GM18951 (cell line): ENCODE measurements around the gene TRMU.

Source experiments
- POLR2A ChIP-seq: IDR thresholded peaks from 4 replicates; pipeline ENCODE4 v1.6.1; 2011; ENCODE audit warnings: mild to moderate bottlenecking; ENCODE audit not compliant: insufficient read length, insufficient read depth; ENCODE audit errors: extremely low read depth
- in situ Hi-C: fragments of 300-500 bp; cut with MboI; formaldehyde crosslinking; loops from one replicate; pipeline ENCODE4 v1.12.0; 2022; ENCODE audit warnings: low sequenced_read_pairs, mixed read lengths, inconsistent platforms; ENCODE audit not compliant: unreplicated experiment

Gene TRMU

DNA sequence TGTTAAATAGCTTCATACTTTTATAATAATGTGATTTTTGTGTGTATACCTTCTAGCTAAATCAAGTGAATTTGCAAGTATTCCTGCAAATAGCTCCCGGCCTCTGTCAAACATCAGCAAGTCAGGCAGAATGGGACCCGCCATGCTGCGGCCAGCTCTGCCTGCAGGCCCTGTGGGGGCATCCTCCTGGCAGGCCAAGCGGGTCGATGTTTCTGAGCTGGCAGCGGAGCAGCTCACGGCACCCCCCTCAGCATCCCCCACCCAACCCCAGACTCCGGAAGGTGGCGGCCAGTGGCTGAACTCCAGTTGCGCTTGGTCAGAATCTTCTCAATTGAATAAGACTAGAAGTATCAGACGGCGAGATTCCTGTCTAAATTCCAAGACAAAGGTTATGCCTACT, 19.5 kb upstream of the TRMU start:
- in situ Hi-C loops = no loop called here
- no peak for TF ChIP-seq POLR2A

DNA sequence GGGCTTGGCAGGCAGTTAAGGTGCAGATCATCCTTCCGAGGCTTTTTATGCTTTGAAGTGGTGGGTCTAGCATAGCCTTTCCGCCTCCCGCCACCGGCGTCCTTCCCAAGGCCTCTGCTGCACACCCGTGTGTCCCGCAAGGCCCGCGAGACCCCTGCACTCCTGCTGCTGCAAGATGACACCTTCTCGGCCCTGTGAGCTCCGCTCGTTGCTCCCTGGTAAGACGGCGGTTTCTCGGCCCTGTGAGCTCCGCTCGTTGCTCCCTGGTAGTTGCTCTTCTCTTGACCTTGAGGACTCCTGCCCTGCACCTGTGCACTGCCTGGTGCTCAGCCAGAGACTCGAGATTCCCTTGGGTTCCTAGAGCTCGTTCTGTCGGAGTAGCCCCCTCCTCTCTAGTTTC, 17.9 kb upstream of the TRMU start:
- in situ Hi-C loops = no loop called here
- TF ChIP-seq POLR2A = no peak

DNA sequence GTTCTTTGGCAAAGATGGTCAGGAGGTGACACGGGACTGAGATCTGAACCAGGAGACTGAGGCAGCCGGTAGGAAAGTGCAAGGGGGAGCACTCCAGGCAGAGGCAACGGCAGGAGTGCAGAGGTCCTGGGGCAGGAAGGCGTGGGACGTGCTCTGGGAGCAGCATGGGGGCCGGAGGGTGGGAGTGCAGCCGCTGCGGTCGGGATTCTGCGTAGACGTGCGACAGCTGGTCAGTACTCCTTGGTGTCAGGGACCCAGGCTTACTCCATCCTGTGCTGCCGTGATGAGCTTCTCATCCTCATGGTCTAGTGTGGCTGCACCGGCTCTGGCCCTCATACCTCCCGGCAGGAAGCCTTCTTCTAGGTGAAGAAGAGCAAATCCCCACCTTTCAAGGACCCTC, 16.9 kb upstream of the TRMU start:
- TF ChIP-seq POLR2A = no peak
- in situ Hi-C loops = no loop called here

DNA sequence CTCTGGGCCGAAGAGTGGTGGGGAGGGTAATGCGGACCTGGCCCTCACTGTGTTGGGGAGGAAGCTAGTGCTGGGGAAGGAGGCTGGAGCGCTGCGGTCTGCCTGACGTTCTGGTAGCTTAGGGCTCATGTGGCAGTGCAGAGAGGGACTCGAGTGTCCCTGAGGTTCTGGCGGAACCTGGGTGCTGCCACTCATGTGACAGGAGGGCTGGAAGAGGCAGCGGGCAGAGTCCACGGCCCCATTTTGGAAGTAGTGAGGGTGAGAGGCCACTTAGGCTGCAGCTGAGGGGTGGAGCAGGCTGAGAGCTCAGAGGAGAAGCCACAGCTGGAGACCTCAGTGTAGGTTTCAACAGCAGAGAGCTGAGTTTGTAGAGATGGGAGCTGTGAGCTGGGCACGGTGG, 16.2 kb upstream of the TRMU start:
- in situ Hi-C loops = no loop called here
- no peak for TF ChIP-seq POLR2A

DNA sequence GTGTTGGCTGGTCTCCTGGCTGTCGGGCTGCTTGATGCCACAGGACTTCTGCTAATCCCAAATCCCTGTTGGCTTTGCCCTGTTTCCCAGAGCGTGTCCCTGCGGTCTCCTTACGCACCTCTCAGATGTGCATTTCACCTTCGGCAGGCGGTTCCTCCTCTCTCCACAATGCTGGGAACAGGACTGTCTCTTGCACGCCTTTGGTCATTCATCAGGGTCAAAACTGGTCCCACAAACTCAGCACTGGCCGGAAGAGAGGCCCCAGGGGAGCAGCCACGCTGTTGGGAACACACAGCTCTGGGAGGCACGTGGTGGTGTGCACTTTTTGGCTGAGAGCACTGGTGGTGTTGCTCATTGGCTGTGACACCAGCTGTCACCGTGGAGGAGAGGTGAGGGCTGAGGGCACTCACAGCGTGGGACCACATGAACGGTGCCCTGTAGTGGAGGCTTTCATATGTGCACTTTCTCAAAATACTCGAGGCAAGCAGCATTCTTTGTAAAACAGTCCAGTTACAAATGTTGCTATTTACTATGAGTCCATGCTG, 15.3 kb upstream of the TRMU start:
- TF ChIP-seq POLR2A = no peak
- in situ Hi-C loops = no loop called here

DNA sequence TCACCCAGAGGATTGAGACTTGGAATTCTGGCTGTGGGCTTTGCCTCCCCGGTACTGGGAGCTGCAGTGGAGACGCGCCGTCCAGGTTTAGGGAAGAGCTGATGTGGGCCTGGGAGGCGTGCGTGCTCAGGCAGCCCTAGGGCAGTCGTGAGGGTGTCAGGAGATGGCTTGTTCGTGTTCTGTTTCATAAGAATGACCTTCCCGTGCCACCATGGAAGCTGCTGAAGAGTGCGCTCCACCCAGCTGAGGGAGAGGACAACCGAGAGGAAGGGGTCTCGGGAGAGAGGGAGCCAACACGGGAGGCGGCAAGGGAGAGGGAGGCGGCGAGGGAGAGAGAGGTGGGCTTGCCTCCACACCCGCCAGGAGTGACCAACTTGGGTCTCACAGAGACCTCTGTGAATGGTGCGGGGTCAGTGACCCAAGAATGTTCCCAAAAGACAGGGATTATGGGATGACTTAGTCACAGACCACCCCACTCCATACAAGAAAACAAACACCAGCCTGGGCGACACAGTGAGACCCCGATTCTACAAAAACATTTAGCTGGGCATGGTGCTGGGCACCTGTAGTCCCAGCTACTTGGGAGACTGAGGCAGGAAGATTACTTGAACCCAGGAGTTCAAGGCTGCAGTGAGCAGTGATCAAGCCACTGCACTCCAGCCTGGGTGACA, 14.7 kb upstream of the TRMU start:
- TF ChIP-seq POLR2A = no peak
- in situ Hi-C loops = no loop called here

DNA sequence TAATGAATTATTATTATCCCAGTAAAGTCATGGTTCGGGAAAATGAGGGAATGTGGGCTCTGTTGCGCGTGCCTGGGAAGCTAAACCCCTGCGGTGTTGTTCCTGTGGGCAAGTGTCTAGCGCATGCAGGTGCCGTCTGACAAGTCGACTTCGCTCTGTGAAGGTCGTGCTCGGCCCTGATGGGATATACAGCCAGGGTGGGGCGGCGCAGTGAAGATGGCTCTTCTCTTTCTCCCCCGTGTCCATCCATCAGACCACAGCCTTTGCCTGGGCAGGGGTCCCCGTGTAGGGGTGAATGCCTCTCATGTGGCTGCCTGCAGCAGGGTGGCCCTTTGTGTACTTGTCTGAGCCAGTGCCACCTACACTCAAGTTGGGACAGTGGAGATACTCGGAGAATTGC, 12.8 kb upstream of the TRMU start:
- no peak for TF ChIP-seq POLR2A
- in situ Hi-C loops = no loop called here

DNA sequence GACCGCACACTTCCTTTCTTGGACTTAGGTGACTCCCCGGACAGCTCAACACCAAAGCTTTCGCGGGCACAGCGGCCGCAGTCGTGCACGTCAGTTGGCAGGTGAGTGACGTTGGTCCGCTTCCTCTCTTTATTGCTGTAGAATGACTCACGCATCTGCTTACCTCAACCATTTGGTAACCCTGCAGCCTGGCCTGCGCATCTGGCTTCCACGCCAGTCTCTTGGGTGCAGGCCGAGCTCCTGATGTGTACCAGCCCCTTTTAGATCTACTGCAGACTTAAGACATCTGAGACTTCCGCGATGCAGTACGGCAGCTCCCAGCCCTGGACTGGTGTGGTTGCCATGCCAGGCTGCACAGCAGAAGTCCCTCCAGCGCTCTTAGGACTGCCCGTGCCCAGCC, 12.4 kb upstream of the TRMU start:
- in situ Hi-C loops = no loop called here
- TF ChIP-seq POLR2A = no peak

DNA sequence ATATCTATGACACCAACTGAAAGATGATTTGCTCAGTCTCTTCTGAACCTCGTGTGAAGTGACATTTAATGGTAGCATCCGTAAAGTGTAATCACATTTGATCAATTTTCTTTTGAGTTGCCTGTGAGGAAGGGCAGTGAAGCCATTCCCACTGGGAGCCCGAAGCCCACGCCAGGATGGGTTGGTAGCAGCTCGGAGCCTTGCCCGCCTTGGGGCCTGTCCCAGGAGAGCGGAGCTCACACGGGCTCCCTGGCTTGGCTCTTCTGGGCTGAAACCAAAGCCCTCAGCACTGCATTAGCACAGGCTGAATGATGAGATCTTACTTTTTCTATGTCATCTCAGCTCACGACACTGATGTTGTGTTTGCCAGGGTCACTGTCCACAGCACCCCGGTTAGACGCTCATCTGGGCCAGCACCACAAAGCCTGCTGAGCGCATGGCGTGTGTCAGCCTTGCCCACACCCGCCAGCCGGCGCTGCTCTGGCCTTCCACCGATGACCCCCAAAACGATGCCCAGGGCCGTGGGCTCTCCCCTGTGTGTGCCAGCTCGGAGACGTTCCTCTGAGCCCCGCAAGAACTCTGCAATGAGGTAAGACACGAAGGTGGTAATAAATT, 9.3 kb upstream of the TRMU start:
- TF ChIP-seq POLR2A = no peak
- in situ Hi-C loops = no loop called here

DNA sequence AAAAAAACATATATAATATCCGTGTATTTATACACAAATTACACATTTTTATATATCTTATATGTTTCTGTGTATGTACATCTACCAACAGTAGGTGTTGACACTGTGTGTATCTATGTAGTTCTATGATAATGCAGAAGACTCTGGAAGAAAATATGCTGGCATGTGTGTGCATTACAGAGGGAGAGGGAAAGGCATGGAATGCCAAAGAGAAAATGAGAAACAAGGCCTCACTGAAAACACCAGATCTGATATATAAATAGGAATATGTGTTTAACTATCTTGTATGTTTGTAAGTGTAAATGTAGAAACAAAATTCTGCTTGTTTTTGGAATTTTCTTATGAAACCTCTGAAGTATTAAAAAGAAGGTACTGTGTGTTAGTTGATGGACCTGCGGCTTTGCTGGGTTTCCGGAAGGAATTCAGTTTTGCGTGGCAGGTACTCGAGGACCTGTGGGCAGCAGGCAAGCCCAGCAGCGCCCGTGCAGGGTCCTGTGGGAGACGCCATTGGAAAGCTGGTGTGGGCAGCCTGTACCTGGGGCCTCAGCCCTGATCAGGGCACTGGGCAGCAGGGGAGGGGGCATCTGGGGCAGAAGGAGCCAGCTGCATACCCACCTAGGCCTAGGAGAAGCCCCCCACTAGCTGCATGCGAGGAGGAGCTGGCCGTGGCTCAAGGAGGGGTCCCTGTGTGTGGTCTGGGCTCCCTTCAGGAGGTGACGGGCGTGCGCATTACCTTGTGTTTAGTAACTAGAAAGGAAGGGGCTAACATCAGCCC, 7.6 kb upstream of the TRMU start:
- in situ Hi-C loops = no loop called here
- TF ChIP-seq POLR2A = no peak

DNA sequence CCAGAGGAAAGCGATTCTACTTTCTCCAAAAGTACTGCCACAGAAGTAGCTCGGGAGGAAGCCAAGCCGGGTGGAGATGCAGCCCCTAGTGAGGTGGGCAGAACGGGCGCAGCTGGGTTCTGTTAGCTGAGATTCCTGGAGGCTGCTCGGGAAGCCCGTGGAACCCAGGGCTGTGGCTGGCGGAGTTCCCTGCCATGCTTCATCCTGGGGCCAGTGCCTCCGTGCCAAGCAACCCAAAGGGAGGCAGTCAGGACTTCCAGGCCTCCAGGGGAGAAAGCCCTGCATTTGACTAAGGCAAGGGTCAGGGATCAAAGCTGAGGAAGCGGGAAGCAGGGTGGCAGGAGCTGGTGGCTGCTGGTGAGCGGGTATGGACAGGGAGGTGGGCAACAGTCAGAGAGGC, 6.7 kb upstream of the TRMU start:
- in situ Hi-C loops = no loop called here

DNA sequence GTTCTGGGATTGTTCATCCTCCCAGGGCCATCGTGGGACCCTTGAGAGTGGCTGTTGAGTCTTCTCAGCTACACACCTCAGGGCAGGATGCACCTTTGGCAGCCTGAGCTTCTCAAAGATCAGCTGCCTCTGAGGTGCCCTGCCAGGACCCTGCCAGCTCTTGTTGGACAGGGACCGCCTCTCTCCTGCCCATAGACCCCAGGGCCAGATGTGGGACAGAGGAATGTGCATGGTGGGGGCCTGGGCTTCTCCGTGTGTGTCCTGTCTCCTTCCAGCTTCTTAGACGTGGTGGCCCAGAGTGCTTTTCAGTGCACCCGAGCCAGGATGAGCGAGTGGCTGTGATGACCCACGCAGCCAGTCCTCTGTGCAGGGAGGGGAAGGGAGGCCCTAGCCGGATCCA, 5.9 kb upstream of the TRMU start:
- TF ChIP-seq POLR2A = no peak
- in situ Hi-C loops = no loop called here

More for the DNA sequence above, 6.7 kb upstream of the TRMU start:
- no peak for TF ChIP-seq POLR2A

DNA sequence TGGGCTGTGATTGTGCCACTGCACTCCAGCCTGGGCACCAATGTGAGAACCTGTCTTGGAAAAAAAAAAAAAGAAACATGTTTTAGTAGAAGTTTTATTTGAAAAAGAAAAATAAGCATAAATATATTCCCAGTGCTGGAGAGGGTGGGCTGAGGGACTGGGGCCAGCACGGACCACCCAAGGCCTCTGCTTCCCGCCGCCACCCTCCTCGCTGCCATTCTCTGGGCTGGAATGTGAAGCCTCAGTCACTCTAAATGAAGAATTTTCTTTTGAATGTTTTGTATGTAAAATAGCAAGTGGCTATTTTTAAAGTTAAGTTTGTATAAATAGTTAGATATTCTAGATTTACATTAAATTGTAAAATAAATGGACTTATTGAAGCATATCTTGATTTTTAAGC, 5.1 kb upstream of the TRMU start:
- in situ Hi-C loops = no loop called here
- TF ChIP-seq POLR2A = no peak

DNA sequence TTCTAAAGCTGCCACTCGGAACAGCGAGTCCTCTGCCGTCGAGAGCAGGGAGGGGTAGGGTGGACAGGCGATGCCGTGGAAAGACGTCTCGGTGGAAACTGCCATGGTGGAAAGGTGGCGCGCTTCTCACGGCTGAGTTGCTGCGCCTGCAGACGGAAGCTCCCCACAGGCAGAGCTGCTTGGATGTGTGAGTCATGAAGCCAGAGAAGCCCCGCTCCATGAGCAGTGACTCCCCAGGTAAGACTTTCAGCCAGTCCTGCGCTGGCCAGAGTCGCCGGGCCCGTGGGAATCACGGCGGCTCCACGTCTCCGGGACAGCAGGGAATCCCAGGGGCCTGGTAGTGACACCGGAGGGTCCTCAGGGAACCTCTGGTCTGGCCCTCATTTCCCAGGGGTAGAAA, 4.0 kb upstream of the TRMU start:
- in situ Hi-C loops = no loop called here
- no peak for TF ChIP-seq POLR2A
